ENCODE results near the gene RNU1-2.
"Not testable (repeated sequence)": the region's sequence is repeated elsewhere in the genome, so short reads cannot be mapped to it uniquely, and the experiment has no call there.

RNU1-2 gene

GRCh38 chr1:16888860-16889816 is 6.6 kb upstream of the RNU1-2 start:
- peak; percentile 77 for DNase-seq

- not testable (repeated sequence) for DNase-seq
These were observed 5.2 kb upstream of the RNU1-2 start for GRCh38 chr1:16890539-16891021.

GRCh38 chr1:16891057-16891456 is 4.7 kb upstream of the RNU1-2 start:
- DNase-seq: not testable (repeated sequence)

GRCh38 chr1:16892978-16893525 is 2.7 kb upstream of the RNU1-2 start:
- DNase-seq: not testable (repeated sequence)

GRCh38 chr1:16893796-16894195 is 2.0 kb upstream of the RNU1-2 start:
- DNase-seq: not testable (repeated sequence)

- DNase-seq: not testable (repeated sequence)
These were observed 1.4 kb upstream of the RNU1-2 start for GRCh38 chr1:16894338-16894737.

- DNase-seq: not testable (repeated sequence)
These were observed 565 bp upstream of the RNU1-2 start for GRCh38 chr1:16895233-16895597.

- peak; percentile 89 for DNase-seq
These were observed 706 bp downstream of the RNU1-2 start for GRCh38 chr1:16896316-16897055.

GRCh38 chr1:16897653-16898052 is 1.9 kb downstream of the RNU1-2 start:
- DNase-seq: not testable (repeated sequence)

GRCh38 chr1:16898298-16898697 is 2.5 kb downstream of the RNU1-2 start:
- not testable (repeated sequence) for DNase-seq

GRCh38 chr1:16899020-16899419 is 3.2 kb downstream of the RNU1-2 start:
- DNase-seq: not testable (repeated sequence)

GRCh38 chr1:16900751-16901150 is 5.0 kb downstream of the RNU1-2 start:
- DNase-seq: no peak

- not testable (repeated sequence) for DNase-seq
These were observed 5.6 kb downstream of the RNU1-2 start for GRCh38 chr1:16901371-16901770.

- DNase-seq: no peak
These were observed 7.3 kb downstream of the RNU1-2 start for GRCh38 chr1:16903054-16903453.

- no peak for DNase-seq
These were observed 7.6 kb downstream of the RNU1-2 start for GRCh38 chr1:16903458-16903796.

- DNase-seq: peak; percentile 100
These were observed 8.9 kb downstream of the RNU1-2 start for GRCh38 chr1:16904560-16905109.

- DNase-seq: peak; percentile 71
These were observed 9.5 kb downstream of the RNU1-2 start for GRCh38 chr1:16905110-16905867.

GRCh38 chr1:16905868-16906702 is 10.3 kb downstream of the RNU1-2 start:
- no peak for DNase-seq

- DNase-seq: no peak
These were observed 11.1 kb downstream of the RNU1-2 start for GRCh38 chr1:16906873-16907272.

GRCh38 chr1:16907870-16908758 is 12.3 kb downstream of the RNU1-2 start:
- no peak for DNase-seq
